Stimulated activated naive B cell treated with anti-CD40 and anti-IgM and Interleukin-4, amounts not matched to agents 10 μg/mL and 1 μg/mL and 100 μg/mL, for 72 hours (primary cell): ENCODE measurements around the gene GJC2.
"Not testable (repeated sequence)": the region's sequence is repeated elsewhere in the genome, so short reads cannot be mapped to it uniquely, and the experiment has no call there.

ENCODE experiments used
- ATAC-seq, 2 donors: fragments of 150-1000 bp; cut with Tn5 transposase; replicated peaks; 2 replicates each; pipeline ENCODE4 v1.10.0; 2021; ENCODE audit warnings: moderate library complexity in 1 of 2
- DNase-seq: peaks from one replicate; pipeline ENCODE4 v3.0.0; 2021
- H3K27ac Mint-ChIP-seq: one replicate; pipeline ENCODE4 v1.8.0; 2022; ENCODE audit warnings: mild to moderate bottlenecking, mixed read lengths
- H3K27me3 Mint-ChIP-seq, 2 donors: one replicate each; pipeline ENCODE4 v1.8.0; 2022; ENCODE audit warnings: mixed read lengths in 2 of 2
- H3K36me3 Mint-ChIP-seq, 2 donors: one replicate each; pipeline ENCODE4 v1.8.0; 2022; ENCODE audit warnings: mixed read lengths in 2 of 2, mild to moderate bottlenecking in 1 of 2
- H3K4me1 Mint-ChIP-seq, 2 donors: one replicate each; pipeline ENCODE4 v1.8.0; 2022; ENCODE audit warnings: mixed read lengths in 2 of 2, mild to moderate bottlenecking in 1 of 2
- H3K4me3 Mint-ChIP-seq, 2 donors: one replicate each; pipeline ENCODE4 v1.8.0; 2022; ENCODE audit warnings: mild to moderate bottlenecking in 2 of 2, mixed read lengths in 2 of 2, moderate library complexity in 1 of 2
- H3K9me3 Mint-ChIP-seq, 2 donors: one replicate each; pipeline ENCODE4 v1.8.0; 2022; ENCODE audit warnings: mixed read lengths in 2 of 2, mild to moderate bottlenecking in 1 of 2

Gene GJC2

GRCh38 chr1:228109073-228109961 is 40.4 kb upstream of the GJC2 start, which contains the start of gene MRPL55:
Gene MRPL55 (minus strand): TSS chr1:228109299. CDS start chr1:228108260, 1,039 bp downstream.
- peak within 1 kb of the TSS; percentile 98 for H3K27ac Mint-ChIP-seq
- H3K4me1 Mint-ChIP-seq, result peaks cover 19 to 48% of the 10 kb centered on the region in 2 donors
- peak within 1 kb of the TSS; percentile 95 to 96 for H3K4me3 Mint-ChIP-seq
- H3K9me3 Mint-ChIP-seq, result no peaks in the 10 kb centered on the region
- H3K36me3 Mint-ChIP-seq, result peaks cover 13 to 19% of the 10 kb centered on the region in 2 donors
- DNase-seq (peak; percentile 99), ATAC-seq (peak; percentile 94 to 96)
- no peaks in the 10 kb centered on the region for H3K27me3 Mint-ChIP-seq

- Mint-ChIP-seq H3K27me3 (no peaks in the 10 kb centered on the region), H3K9me3 (no peaks in the 10 kb centered on the region), H3K4me1 (peaks cover 16 to 41% of the 10 kb centered on the region in 2 donors), H3K36me3 (peaks cover 10 to 12% of the 10 kb centered on the region in 2 donors), H3K27ac (peak overlapping the region; percentile 98), H3K4me3 (peak overlapping the region; percentile 95 to 96)
- ATAC-seq (peak in 1 of 2 donors; percentile 5), DNase-seq (no peak)
Measured at GRCh38 chr1:228109962-228110488, 39.7 kb upstream of the GJC2 start.

- ATAC-seq (no peak), DNase-seq (no peak)
- Mint-ChIP-seq H3K36me3 (peaks cover 7 to 8% of the 10 kb centered on the region in 2 donors), H3K9me3 (no peaks in the 10 kb centered on the region), H3K27me3 (no peaks in the 10 kb centered on the region), H3K4me3 (no peak overlapping the region), H3K4me1 (peaks cover 16 to 37% of the 10 kb centered on the region in 2 donors), H3K27ac (no peak overlapping the region)
Measured at GRCh38 chr1:228110556-228110955, 39.2 kb upstream of the GJC2 start.

DNA sequence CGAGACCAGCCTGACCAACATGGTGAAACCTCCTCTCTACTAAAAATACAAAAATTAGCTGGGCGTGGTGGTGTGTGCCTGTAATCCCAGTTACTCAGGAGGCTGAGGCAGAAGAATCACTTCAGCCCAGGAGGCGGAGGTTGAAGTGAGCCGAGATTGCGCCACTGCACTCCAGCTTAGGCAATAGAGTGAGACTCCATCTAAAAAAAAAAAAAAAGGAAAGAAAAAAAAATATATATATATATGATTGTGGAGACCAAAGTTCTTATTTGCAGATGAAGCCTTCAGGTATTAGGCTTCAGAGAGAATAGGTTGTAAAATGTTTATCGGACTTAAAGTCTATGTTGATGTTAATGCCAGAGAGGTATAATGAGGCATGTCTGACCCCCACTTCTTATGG is 38.4 kb upstream of the GJC2 start:
- not testable (repeated sequence) for ATAC-seq, H3K9me3 Mint-ChIP-seq, H3K27ac Mint-ChIP-seq, H3K36me3 Mint-ChIP-seq, DNase-seq, H3K27me3 Mint-ChIP-seq, H3K4me3 Mint-ChIP-seq
- peaks cover 16 to 37% of the 10 kb centered on the region in 2 donors for H3K4me1 Mint-ChIP-seq

- no peak overlapping the region for H3K4me3 Mint-ChIP-seq
- no peaks in the 10 kb centered on the region for H3K9me3 Mint-ChIP-seq
- DNase-seq (no peak), ATAC-seq (no peak)
- H3K27me3 Mint-ChIP-seq, result no peaks in the 10 kb centered on the region
- H3K27ac Mint-ChIP-seq, result no peak overlapping the region
- peaks cover 14 to 32% of the 10 kb centered on the region in 2 donors for H3K4me1 Mint-ChIP-seq
- peaks cover 0 to 1% of the 10 kb centered on the region in 2 donors for H3K36me3 Mint-ChIP-seq
Measured at GRCh38 chr1:228112167-228112566, 37.6 kb upstream of the GJC2 start.

- ATAC-seq (no peak), DNase-seq (no peak)
- Mint-ChIP-seq H3K4me1 (peaks cover 12 to 28% of the 10 kb centered on the region in 2 donors), H3K9me3 (no peaks in the 10 kb centered on the region), H3K36me3 (peaks cover 0 to 1% of the 10 kb centered on the region in 2 donors), H3K4me3 (no peak overlapping the region), H3K27me3 (no peaks in the 10 kb centered on the region), H3K27ac (no peak overlapping the region)
Measured at GRCh38 chr1:228112617-228113016, 37.1 kb upstream of the GJC2 start.

DNA sequence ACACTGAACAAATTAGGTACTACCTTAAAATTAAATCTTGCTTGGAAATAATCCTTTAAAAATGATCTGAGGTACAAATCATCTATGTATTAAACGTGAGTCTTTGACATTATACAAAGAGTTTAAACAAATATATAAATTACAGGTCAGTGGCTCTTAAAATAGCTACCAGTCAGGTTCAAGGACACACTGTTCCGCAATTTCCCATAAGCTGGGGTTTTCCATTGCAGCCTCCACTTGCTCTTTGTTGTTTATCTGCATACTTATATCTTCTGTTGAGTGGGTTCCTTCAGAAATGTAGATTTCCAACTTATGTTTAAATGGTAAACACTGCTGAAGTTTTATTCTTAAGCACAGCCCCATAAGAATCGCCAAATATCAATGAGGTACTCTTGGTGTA is 34.9 kb upstream of the GJC2 start:
- Mint-ChIP-seq H3K4me3 (no peak overlapping the region), H3K36me3 (peaks cover 8 to 9% of the 10 kb centered on the region in 2 donors), H3K27me3 (no peaks in the 10 kb centered on the region), H3K9me3 (peaks cover 2 to 3% of the 10 kb centered on the region in 2 donors), H3K4me1 (peaks cover 5 to 6% of the 10 kb centered on the region in 2 donors), H3K27ac (no peak overlapping the region)
- ATAC-seq (no peak), DNase-seq (no peak)

DNA sequence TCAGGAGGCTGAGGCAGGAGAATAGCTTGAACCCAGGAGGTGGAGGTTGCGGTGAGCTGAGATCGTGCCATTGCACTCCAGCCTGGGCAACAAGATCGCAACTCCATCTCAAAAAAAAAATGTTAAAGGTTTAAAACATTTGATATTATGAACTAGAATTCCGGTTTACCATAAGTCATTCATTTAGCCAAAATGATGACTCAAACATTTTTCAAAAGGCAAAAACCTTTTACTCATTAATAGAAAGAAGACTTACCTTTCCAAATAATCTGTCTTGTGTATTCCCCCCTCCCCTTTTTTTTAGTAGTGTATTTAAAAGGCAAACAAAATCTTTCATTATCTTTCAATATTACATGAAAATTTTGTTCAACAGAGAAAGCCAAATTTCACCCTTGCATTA is 32.4 kb upstream of the GJC2 start:
- Mint-ChIP-seq H3K27ac (no peak overlapping the region), H3K4me3 (no peak overlapping the region), H3K4me1 (peaks cover 3 to 7% of the 10 kb centered on the region in 2 donors), H3K36me3 (peaks cover 8 to 12% of the 10 kb centered on the region in 2 donors), H3K9me3 (peaks cover 2 to 3% of the 10 kb centered on the region in 2 donors), H3K27me3 (no peaks in the 10 kb centered on the region)
- DNase-seq, result no peak
- no peak for ATAC-seq

- H3K4me1 Mint-ChIP-seq, result peaks cover 3 to 7% of the 10 kb centered on the region in 2 donors
- ATAC-seq (no peak), DNase-seq (no peak)
- H3K27me3 Mint-ChIP-seq, result no peaks in the 10 kb centered on the region
- no peak overlapping the region for H3K4me3 Mint-ChIP-seq
- no peak overlapping the region for H3K27ac Mint-ChIP-seq
- peaks cover 8 to 12% of the 10 kb centered on the region in 2 donors for H3K36me3 Mint-ChIP-seq
- H3K9me3 Mint-ChIP-seq, result peaks cover 2 to 3% of the 10 kb centered on the region in 2 donors
Measured at GRCh38 chr1:228118040-228118439, 31.7 kb upstream of the GJC2 start.

DNA sequence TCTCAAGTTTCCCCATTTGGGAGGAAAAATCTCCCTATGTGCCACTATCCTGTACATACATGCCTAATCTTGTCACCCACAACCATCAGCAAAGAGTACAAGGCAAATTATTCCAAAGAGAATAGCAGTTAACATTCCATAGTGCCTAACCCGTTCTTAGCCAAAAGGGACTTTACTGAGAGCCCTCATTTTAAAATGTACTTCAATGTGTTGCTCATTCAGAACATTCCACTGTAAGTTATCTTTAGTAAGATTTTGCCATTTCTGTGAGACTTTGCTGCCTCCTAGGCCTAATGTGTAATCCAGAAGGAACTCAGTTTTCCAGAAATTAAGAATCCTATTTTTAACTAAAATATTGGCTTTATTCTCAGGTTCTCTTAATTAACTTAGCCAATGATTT is 29.4 kb upstream of the GJC2 start:
- Mint-ChIP-seq H3K36me3 (peaks cover 8 to 12% of the 10 kb centered on the region in 2 donors), H3K4me1 (peaks cover 3 to 7% of the 10 kb centered on the region in 2 donors), H3K4me3 (no peak overlapping the region), H3K27me3 (peaks cover 2 to 7% of the 10 kb centered on the region in 2 donors), H3K27ac (no peak overlapping the region), H3K9me3 (peaks cover 2 to 3% of the 10 kb centered on the region in 2 donors)
- ATAC-seq (no peak), DNase-seq (no peak)

DNA sequence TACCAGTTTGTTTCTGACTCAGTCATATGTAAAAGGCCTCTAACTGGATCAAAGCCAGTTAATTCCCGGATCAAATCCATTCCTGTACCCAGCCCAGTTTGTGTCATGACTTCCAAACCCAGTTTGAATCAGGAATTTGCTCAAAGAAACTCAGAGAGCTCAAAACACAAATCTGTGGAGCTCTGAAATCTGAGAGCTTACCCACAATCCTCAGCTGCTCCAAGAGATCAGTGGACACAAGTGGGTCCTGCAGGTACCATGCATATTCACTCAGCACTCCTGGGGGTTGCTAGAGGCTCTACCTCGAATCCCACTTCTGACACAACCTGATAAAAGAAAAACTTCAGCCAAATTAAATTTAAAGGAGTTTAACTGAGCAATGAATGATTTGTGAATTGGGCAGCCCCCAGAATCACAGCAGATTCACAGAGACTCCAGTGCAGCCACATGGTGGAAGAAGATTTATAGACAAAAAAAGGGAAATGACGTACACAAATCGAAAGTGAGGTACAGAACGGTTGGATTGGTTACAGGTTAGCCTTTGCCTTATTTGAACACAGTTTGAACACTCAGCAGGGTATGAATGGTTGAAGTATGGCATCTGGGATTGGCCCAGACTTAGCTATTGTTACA is 28.8 kb upstream of the GJC2 start:
- H3K9me3 Mint-ChIP-seq, result peaks cover 2 to 3% of the 10 kb centered on the region in 2 donors
- DNase-seq, result no peak
- peak overlapping the region; percentile 39 to 41 for H3K4me3 Mint-ChIP-seq
- peak; percentile 72 to 82 for ATAC-seq
- H3K4me1 Mint-ChIP-seq, result peaks cover 3 to 7% of the 10 kb centered on the region in 2 donors
- H3K27ac Mint-ChIP-seq, result peak overlapping the region; percentile 15
- H3K27me3 Mint-ChIP-seq, result peaks cover 7% of the 10 kb centered on the region in 2 donors
- peaks cover 8 to 12% of the 10 kb centered on the region in 2 donors for H3K36me3 Mint-ChIP-seq

DNA sequence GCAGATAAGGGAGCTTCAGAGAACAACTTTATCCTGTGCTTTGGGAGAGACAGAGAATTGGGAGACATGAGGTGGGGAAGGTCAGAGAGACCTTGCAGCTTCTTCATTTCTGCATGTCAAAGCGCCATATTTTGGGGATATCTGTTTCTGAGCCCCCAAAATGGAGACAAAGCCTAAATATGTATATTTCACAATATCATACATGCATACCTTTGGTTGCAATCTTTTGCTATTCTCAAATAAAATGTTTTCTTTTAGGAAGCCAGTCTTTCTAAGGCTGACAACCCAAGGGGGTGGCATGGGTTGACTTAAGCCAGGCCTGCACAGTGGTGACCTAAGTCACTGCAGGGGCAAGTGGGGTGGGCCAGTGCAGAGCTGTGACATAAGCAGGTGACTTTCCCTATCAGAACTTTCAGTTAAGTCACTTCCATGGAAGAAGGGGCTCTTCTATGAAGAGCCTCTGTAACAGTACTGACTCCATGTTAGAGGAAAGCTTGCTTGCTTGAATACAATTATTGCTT is 26.7 kb upstream of the GJC2 start:
- no peak for ATAC-seq
- DNase-seq, result no peak
- Mint-ChIP-seq H3K27me3 (peaks cover 7 to 15% of the 10 kb centered on the region in 2 donors), H3K9me3 (peaks cover 2% of the 10 kb centered on the region in 2 donors), H3K4me3 (no peak overlapping the region), H3K36me3 (peaks cover 5 to 11% of the 10 kb centered on the region in 2 donors), H3K27ac (no peak overlapping the region), H3K4me1 (peaks cover 3 to 7% of the 10 kb centered on the region in 2 donors)

- no peak overlapping the region for H3K4me3 Mint-ChIP-seq
- H3K4me1 Mint-ChIP-seq, result peaks cover 3 to 7% of the 10 kb centered on the region in 2 donors
- no peak for ATAC-seq
- H3K27me3 Mint-ChIP-seq, result peaks cover 12 to 15% of the 10 kb centered on the region in 2 donors
- no peak overlapping the region for H3K27ac Mint-ChIP-seq
- no peak for DNase-seq
- peaks cover 2 to 8% of the 10 kb centered on the region in 2 donors for H3K36me3 Mint-ChIP-seq
- no peaks in the 10 kb centered on the region for H3K9me3 Mint-ChIP-seq
Measured at GRCh38 chr1:228123505-228123904, 26.2 kb upstream of the GJC2 start.

DNA sequence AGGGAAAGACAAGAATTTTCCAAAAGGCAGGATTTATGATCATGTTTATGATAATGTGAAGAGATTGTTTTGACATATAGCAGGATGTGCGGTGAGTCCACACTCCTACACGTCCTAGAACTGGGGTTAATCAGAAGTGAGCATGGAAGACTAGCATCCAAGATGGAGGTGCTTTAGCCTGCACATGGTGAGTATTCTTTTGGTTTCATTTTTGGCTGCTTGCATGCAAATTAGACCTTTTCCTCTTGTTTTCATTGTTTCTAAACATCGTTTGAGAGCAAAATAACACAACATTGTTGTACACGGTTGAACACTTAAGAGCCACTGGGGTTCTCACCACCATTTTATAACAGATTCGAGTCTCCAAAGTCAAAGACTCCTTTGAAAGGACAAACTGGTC is 24.5 kb upstream of the GJC2 start:
- Mint-ChIP-seq H3K4me1 (peaks cover 3 to 7% of the 10 kb centered on the region in 2 donors), H3K36me3 (peaks cover 0 to under 1% of the 10 kb centered on the region in 2 donors)

More for the DNA sequence above, 24.5 kb upstream of the GJC2 start:
- Mint-ChIP-seq H3K27ac (no peak overlapping the region), H3K4me3 (no peak overlapping the region), H3K9me3 (no peaks in the 10 kb centered on the region), H3K27me3 (peaks cover 13 to 15% of the 10 kb centered on the region in 2 donors)
- ATAC-seq (no peak), DNase-seq (no peak)
